ENCODE results near the gene CHRNA7. TPM values are rescaled to one million over a fixed set of nuclear protein-coding genes. Genes with fewer than 3 reads are reported as not detected.
A peak's percentile ranks its signal among the peaks of the same experiment; 100 is the strongest.

Gene CHRNA7
- total RNA-seq, 1 experiment from 2014 or later, result 2.5 TPM

- no peak for DNase-seq (ENCODE audit: low read depth)
Observed at GRCh38 chr15:32089851-32090359, 59.6 kb downstream of the CHRNA7 start.

- no peak for DNase-seq (ENCODE audit: low read depth)
Observed at GRCh38 chr15:32091505-32092380, 61.4 kb downstream of the CHRNA7 start.

GRCh38 chr15:32096213-32096612 lies 65.9 kb downstream of the CHRNA7 start:
- no peak for DNase-seq (ENCODE audit: low read depth)

GRCh38 chr15:32096916-32097617 lies 66.8 kb downstream of the CHRNA7 start:
- DNase-seq (ENCODE audit: low read depth), result no peak

GRCh38 chr15:32098033-32098432 lies 67.7 kb downstream of the CHRNA7 start:
- DNase-seq (ENCODE audit: low read depth), result no peak

GRCh38 chr15:32099097-32099785 lies 68.9 kb downstream of the CHRNA7 start:
- DNase-seq (ENCODE audit: low read depth), result no peak

GRCh38 chr15:32099956-32100684 lies 69.8 kb downstream of the CHRNA7 start:
- DNase-seq (ENCODE audit: low read depth), result no peak

- no peak for DNase-seq (ENCODE audit: low read depth)
Observed at GRCh38 chr15:32104061-32104995, 74.0 kb downstream of the CHRNA7 start.

GRCh38 chr15:32105258-32106241 lies 75.2 kb downstream of the CHRNA7 start:
- DNase-seq (ENCODE audit: low read depth), result no peak

GRCh38 chr15:32106401-32107381 lies 76.4 kb downstream of the CHRNA7 start:
- DNase-seq (ENCODE audit: low read depth), result no peak

GRCh38 chr15:32107477-32108080 lies 77.3 kb downstream of the CHRNA7 start:
- peak; percentile 58 for DNase-seq (ENCODE audit: low read depth)

GRCh38 chr15:32108661-32109060 lies 78.3 kb downstream of the CHRNA7 start:
- no peak for DNase-seq (ENCODE audit: low read depth)

GRCh38 chr15:32112101-32112500 lies 81.8 kb downstream of the CHRNA7 start:
- DNase-seq (ENCODE audit: low read depth), result no peak

GRCh38 chr15:32113224-32113623 lies 82.9 kb downstream of the CHRNA7 start:
- no peak for DNase-seq (ENCODE audit: low read depth)

GRCh38 chr15:32117122-32117521 lies 86.8 kb downstream of the CHRNA7 start:
- no peak for DNase-seq (ENCODE audit: low read depth)

GRCh38 chr15:32119286-32119685 lies 89.0 kb downstream of the CHRNA7 start:
- no peak for DNase-seq (ENCODE audit: low read depth)

GRCh38 chr15:32119694-32120330 lies 89.5 kb downstream of the CHRNA7 start:
- peak; percentile 18 for DNase-seq (ENCODE audit: low read depth)
